RWPE2 (cell line): Measurements from ENCODE around the gene SLC25A14.
"Not testable (repeated sequence)": the region's sequence is repeated elsewhere in the genome, so short reads cannot be mapped to it uniquely, and the experiment has no call there.

Source experiments
- ATAC-seq: fragments of 200-7000 bp; cut with Tn5 transposase; 3 replicates; pipeline ENCODE4 v1.9.1; 2021; ENCODE audit warnings: low read depth
- DNase-seq: peaks from one replicate; pipeline ENCODE4 v3.0.0-alpha.2; 2020; ENCODE audit warnings: low spot score
- H3K27ac ChIP-seq: fragments of 450-650 bp; 2 replicates; pipeline ENCODE4 v1.5.1; 2017; ENCODE audit warnings: mild to moderate bottlenecking; ENCODE audit not compliant: poor library complexity, severe bottlenecking
- H3K27me3 ChIP-seq: fragments of 250-450 bp; sonication (Bioruptor Pico); 2 replicates; pipeline ENCODE4 v1.5.1; 2021; ENCODE audit warnings: mild to moderate bottlenecking, moderate library complexity; ENCODE audit not compliant: insufficient read depth, poor library complexity, severe bottlenecking
- H3K36me3 ChIP-seq: fragments of 250-450 bp; sonication (Bioruptor Pico); 2 replicates; pipeline ENCODE4 v1.5.1; 2020; ENCODE audit warnings: low read depth, mild to moderate bottlenecking, moderate library complexity
- H3K4me1 ChIP-seq: fragments of 250-450 bp; sonication (Bioruptor Pico); 2 replicates; pipeline ENCODE4 v1.5.1; 2021; ENCODE audit warnings: mild to moderate bottlenecking, moderate library complexity; ENCODE audit not compliant: insufficient read depth, poor library complexity, severe bottlenecking
- H3K4me3 ChIP-seq: fragments of 250-450 bp; sonication (Bioruptor Pico); 2 replicates; pipeline ENCODE4 v1.5.1; 2021; ENCODE audit warnings: mild to moderate bottlenecking, moderate library complexity; ENCODE audit not compliant: severe bottlenecking
- H3K9me3 ChIP-seq: fragments of 250-450 bp; sonication (Bioruptor Pico); 2 replicates; pipeline ENCODE4 v1.5.1; 2021; ENCODE audit warnings: mild to moderate bottlenecking, moderate library complexity; ENCODE audit not compliant: severe bottlenecking
- CTCF ChIP-seq: fragments of 450-650 bp; IDR thresholded peaks from one replicate; pipeline ENCODE4 v1.5.1; 2017; ENCODE audit warnings: mild to moderate bottlenecking, moderate library complexity; ENCODE audit not compliant: poor library complexity, severe bottlenecking

SLC25A14 gene

GRCh38 chrX:130321550-130321949, 18.2 kb upstream of the SLC25A14 start:
- Histone ChIP-seq H3K9me3 (no peaks in the 10 kb centered on the region), H3K27ac (no peak overlapping the region), H3K4me3 (no peak overlapping the region), H3K27me3 (no peaks in the 10 kb centered on the region), H3K36me3 (no peaks in the 10 kb centered on the region), H3K4me1 (no peaks in the 10 kb centered on the region)
- DNase-seq (no peak), ATAC-seq (no peak)
- no peak for TF ChIP-seq CTCF

- Histone ChIP-seq H3K27ac (no peak overlapping the region), H3K4me1 (peaks cover 3% of the 10 kb centered on the region), H3K9me3 (no peaks in the 10 kb centered on the region), H3K36me3 (no peaks in the 10 kb centered on the region), H3K4me3 (no peak overlapping the region), H3K27me3 (no peaks in the 10 kb centered on the region)
- DNase-seq (no peak), ATAC-seq (peak; percentile 87)
- TF ChIP-seq CTCF: no peak
Measured at GRCh38 chrX:130330146-130330545, 9.6 kb upstream of the SLC25A14 start.

GRCh38 chrX:130330706-130331105, 9.0 kb upstream of the SLC25A14 start:
- peak; percentile 72 for TF ChIP-seq CTCF
- Histone ChIP-seq H3K9me3 (no peaks in the 10 kb centered on the region), H3K27ac (no peak overlapping the region), H3K36me3 (no peaks in the 10 kb centered on the region), H3K27me3 (no peaks in the 10 kb centered on the region), H3K4me3 (no peak overlapping the region), H3K4me1 (peaks cover 3% of the 10 kb centered on the region)
- no peak for DNase-seq
- ATAC-seq: peak; percentile 74

- TF ChIP-seq CTCF: no peak
- H3K9me3 ChIP-seq: no peaks in the 10 kb centered on the region
- no peaks in the 10 kb centered on the region for H3K36me3 ChIP-seq
- H3K4me3 ChIP-seq: no peak overlapping the region
- H3K27ac ChIP-seq: no peak overlapping the region
- DNase-seq (no peak), ATAC-seq (no peak)
- H3K27me3 ChIP-seq: no peaks in the 10 kb centered on the region
- H3K4me1 ChIP-seq: no peaks in the 10 kb centered on the region
Measured at GRCh38 chrX:130336531-130336930, 3.2 kb upstream of the SLC25A14 start.

GRCh38 chrX:130338869-130339268, 850 bp upstream of the SLC25A14 start:
- not testable (repeated sequence) for H3K36me3 ChIP-seq, H3K27ac ChIP-seq, DNase-seq, ATAC-seq, H3K27me3 ChIP-seq, H3K4me1 ChIP-seq, H3K9me3 ChIP-seq
- peak overlapping the region; percentile 68 for H3K4me3 ChIP-seq

- no peak for TF ChIP-seq CTCF
- Histone ChIP-seq H3K36me3 (no peaks in the 10 kb centered on the region), H3K4me3 (peak overlapping the region; percentile 68), H3K27me3 (no peaks in the 10 kb centered on the region), H3K9me3 (no peaks in the 10 kb centered on the region), H3K4me1 (no peaks in the 10 kb centered on the region), H3K27ac (no peak overlapping the region)
- ATAC-seq: no peak
- DNase-seq: no peak
Measured at GRCh38 chrX:130340271-130340670, 552 bp downstream of the SLC25A14 start.
